ENCODE data around the gene CCDC69. TPM values are rescaled to one million over a fixed set of nuclear protein-coding genes. Genes with fewer than 3 reads are reported as not detected.

CCDC69 gene
- total and polyA plus RNA-seq, 2 of the 8 experiments (the other 6 are each of a cell fraction or from before 2014, with no cell fraction given), result 8.4 to 10.8 TPM

DNA sequence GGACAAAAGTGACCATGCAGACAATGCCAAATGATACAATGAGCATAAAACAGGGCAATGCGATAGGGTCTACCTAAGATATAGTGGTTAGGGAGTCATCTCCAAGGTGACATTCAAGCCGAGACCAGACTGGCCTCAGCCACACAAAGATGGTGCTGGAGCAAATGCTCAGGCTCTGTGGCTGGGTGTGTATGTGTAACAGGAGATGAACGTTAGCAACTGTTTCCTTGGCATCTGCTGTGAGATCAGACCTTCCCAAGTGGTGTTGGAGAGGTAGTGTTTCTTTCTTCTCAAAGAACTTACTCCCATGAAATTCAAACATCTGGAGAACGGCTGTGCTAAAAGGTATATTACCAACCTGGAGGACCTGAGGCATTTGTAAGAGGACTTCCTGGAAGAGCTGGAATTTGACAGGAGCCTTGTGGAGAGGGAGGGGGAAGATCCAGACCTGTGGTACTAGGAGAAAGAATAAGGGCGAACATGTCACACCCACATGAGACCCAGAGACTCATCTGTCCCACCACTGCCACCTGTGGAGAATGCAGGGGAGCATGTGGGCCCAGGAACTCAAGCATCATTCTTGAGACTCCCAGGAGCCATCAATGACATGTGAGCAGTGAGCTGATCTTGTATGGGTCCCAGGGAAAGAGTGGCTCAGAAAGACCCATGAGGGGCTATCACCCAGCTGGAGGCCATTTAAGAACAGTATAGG, 45.0 kb downstream of the CCDC69 start (continued):
- TF ChIP-seq RXRA (IDR thresholded peaks at IDR 0.05; ENCODE audit: insufficient read depth, low read depth, low read length), result no peak
- no peak for TF ChIP-seq TCF12 (IDR thresholded peaks at IDR 0.05; ENCODE audit: low read depth, low read length)
- no peak for TF ChIP-seq CHD2 (IDR thresholded peaks at IDR 0.05; ENCODE audit: low read length)
- no peak for TF ChIP-seq TEAD4 (IDR thresholded peaks at IDR 0.05; ENCODE audit: low read depth, low read length)
- TF ChIP-seq RFX5 (IDR thresholded peaks at IDR 0.05; ENCODE audit: borderline replicate concordance, low read depth, low read length), result no peak
- no peak for TF ChIP-seq TBP (IDR thresholded peaks at IDR 0.05; ENCODE audit: low read depth, low read length)
- TF ChIP-seq BRCA1 (IDR thresholded peaks at IDR 0.05; ENCODE audit: low read depth, low read length), result no peak
- TF ChIP-seq HDAC2 (IDR thresholded peaks at IDR 0.05; ENCODE audit: borderline replicate concordance in 1 of 2, low read depth in 2 of 2, low read length in 2 of 2), result no peak
- no peak for TF ChIP-seq CEBPB (IDR thresholded peaks at IDR 0.05; ENCODE audit: low read depth, low read length)
- no peak for TF ChIP-seq CHD1 (IDR thresholded peaks at IDR 0.05; ENCODE audit: low read depth, low read length)
- no peak for TF ChIP-seq TAF7 (optimal IDR thresholded peaks at IDR 0.05; ENCODE audit: borderline replicate concordance, low read depth, low read length)
